Loucy (cell line): ENCODE results near the gene BMPER.

Experiments
- H2AFZ ChIP-seq: fragments of 200-600 bp; sonication (generic); 2 replicates; pipeline ENCODE4 v1.6.0; 2016; ENCODE audit warnings: antibody characterized with exemption, mild to moderate bottlenecking, low read length, moderate library complexity
- H3F3A ChIP-seq: fragments of 200-600 bp; 2 replicates; pipeline ENCODE4 v1.6.0; 2016; ENCODE audit warnings: antibody characterized with exemption, low read depth, mild to moderate bottlenecking
- H3K27me3 ChIP-seq: fragments of 200-600 bp; sonication (generic); 2 replicates; pipeline ENCODE4 v1.6.1; 2014; ENCODE audit warnings: low read length, mild to moderate bottlenecking; ENCODE audit not compliant: insufficient read depth, poor library complexity, severe bottlenecking
- H3K36me3 ChIP-seq: fragments of 200-600 bp; sonication (generic); 2 replicates; pipeline ENCODE4 v1.6.1; 2016; ENCODE audit warnings: low read length; ENCODE audit not compliant: insufficient read depth
- H3K4me1 ChIP-seq: fragments of 200-600 bp; sonication (generic); 2 replicates; pipeline ENCODE4 v1.5.1; 2014; ENCODE audit warnings: low read length, mild to moderate bottlenecking; ENCODE audit not compliant: insufficient read depth, poor library complexity, severe bottlenecking
- H3K4me2 ChIP-seq: fragments of 200-600 bp; sonication (generic); 2 replicates; pipeline ENCODE4 v1.6.0; 2014; ENCODE audit warnings: antibody characterized with exemption, low read length, low read depth, mild to moderate bottlenecking; ENCODE audit not compliant: poor library complexity, severe bottlenecking
- H3K4me3 ChIP-seq: fragments of 200-600 bp; sonication (generic); 2 replicates; pipeline ENCODE4 v1.5.1; 2014; ENCODE audit warnings: low read length, mild to moderate bottlenecking, mixed read lengths; ENCODE audit not compliant: poor library complexity, severe bottlenecking
- H3K79me2 ChIP-seq: fragments of 200-600 bp; sonication (generic); 2 replicates; pipeline ENCODE4 v1.6.1; 2014; ENCODE audit warnings: low read length; ENCODE audit not compliant: insufficient read depth
- H3K9ac ChIP-seq: fragments of 200-600 bp; sonication (generic); 2 replicates; pipeline ENCODE4 v1.6.0; 2014; ENCODE audit warnings: mild to moderate bottlenecking, low read depth, low read length, moderate library complexity; ENCODE audit not compliant: poor library complexity, severe bottlenecking
- H3K9me2 ChIP-seq: fragments of 200-600 bp; sonication (generic); replicated peaks from 2 replicates; pipeline ENCODE4 v1.6.1; 2016; ENCODE audit warnings: low read depth, low read length, mixed read lengths
- H3K9me3 ChIP-seq: fragments of 200-600 bp; sonication (generic); 2 replicates; pipeline ENCODE4 v1.6.1; 2014; ENCODE audit warnings: mild to moderate bottlenecking, antibody characterized with exemption, low read length, low read depth; ENCODE audit not compliant: insufficient read depth
- H4K20me1 ChIP-seq: fragments of 200-600 bp; sonication (generic); 2 replicates; pipeline ENCODE4 v1.6.0; 2014; ENCODE audit warnings: antibody characterized with exemption, low read length, mild to moderate bottlenecking; ENCODE audit not compliant: insufficient read depth, poor library complexity, severe bottlenecking
- EZH2phosphoT487 ChIP-seq: fragments of 200-600 bp; IDR thresholded peaks from 2 replicates; pipeline ENCODE4 v1.6.1; 2018; ENCODE audit warnings: antibody characterized with exemption, mild to moderate bottlenecking, moderate library complexity, borderline replicate concordance
- TF ChIP-seq, protein P1 (sequence below): fragments of 200-600 bp; sonication (generic); conservative IDR thresholded peaks from 2 replicates; pipeline ENCODE4 v1.5.1; 2014; ENCODE audit warnings: mild to moderate bottlenecking, antibody characterized with exemption, low read length

Gene BMPER

DNA sequence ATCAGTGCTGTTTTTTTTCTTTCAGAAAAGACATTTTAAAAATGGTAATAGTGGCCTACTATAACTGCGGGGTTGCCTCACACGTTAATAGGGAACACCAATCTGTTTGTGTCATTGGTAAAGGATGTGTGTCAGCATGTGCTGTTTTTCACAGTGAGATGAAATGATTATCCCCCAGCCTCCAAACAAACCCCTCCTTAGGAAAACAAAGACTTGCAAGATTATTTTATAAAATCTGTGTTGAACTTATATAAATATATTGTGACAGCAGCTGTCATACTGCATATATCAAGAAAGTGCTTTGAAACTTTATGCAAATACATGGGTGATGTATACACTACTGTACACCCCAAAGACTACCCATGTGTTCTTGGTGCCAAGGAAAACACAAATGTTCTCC, 125.8 kb downstream of the BMPER start:
- H3K36me3 ChIP-seq, result no peaks in the 10 kb centered on the region
- H3K4me3 ChIP-seq, result no peak overlapping the region
- no peak overlapping the region for H3K9ac ChIP-seq
- H3K9me2 ChIP-seq, result no peaks in the 10 kb centered on the region
- H3K4me1 ChIP-seq, result no peaks in the 10 kb centered on the region
- H3K79me2 ChIP-seq, result no peaks in the 10 kb centered on the region
- no peaks in the 10 kb centered on the region for H3K27me3 ChIP-seq
- no peak overlapping the region for H3K4me2 ChIP-seq
- H2AFZ ChIP-seq, result no peak overlapping the region
- no peaks in the 10 kb centered on the region for H4K20me1 ChIP-seq
- H3K9me3 ChIP-seq, result no peaks in the 10 kb centered on the region
- TF ChIP-seq, protein P1, sequence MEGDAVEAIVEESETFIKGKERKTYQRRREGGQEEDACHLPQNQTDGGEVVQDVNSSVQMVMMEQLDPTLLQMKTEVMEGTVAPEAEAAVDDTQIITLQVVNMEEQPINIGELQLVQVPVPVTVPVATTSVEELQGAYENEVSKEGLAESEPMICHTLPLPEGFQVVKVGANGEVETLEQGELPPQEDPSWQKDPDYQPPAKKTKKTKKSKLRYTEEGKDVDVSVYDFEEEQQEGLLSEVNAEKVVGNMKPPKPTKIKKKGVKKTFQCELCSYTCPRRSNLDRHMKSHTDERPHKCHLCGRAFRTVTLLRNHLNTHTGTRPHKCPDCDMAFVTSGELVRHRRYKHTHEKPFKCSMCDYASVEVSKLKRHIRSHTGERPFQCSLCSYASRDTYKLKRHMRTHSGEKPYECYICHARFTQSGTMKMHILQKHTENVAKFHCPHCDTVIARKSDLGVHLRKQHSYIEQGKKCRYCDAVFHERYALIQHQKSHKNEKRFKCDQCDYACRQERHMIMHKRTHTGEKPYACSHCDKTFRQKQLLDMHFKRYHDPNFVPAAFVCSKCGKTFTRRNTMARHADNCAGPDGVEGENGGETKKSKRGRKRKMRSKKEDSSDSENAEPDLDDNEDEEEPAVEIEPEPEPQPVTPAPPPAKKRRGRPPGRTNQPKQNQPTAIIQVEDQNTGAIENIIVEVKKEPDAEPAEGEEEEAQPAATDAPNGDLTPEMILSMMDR, result no peak
- TF ChIP-seq EZH2phosphoT487, result no peak
- no peaks in the 10 kb centered on the region for H3F3A ChIP-seq

DNA sequence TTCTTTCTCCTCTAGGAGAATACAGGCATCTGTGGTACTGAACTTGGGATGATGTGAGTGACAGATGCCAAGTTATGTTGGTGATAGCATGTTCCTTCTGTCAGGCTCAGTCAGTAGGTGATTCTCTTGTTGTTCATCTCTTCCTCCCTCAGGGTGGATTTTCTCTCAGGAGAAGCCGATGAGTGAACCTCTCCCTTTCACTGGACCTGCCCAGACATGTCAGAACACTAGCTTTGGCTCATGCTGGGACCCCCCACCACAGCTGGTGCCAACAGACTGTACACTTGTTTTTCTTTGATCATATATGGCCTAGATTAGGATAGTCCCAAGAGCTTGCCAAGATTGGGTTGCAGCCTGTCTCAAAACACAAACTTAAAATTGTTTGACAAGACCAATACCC, 129.4 kb downstream of the BMPER start:
- Histone ChIP-seq H3K9me2 (no peaks in the 10 kb centered on the region), H3K4me1 (no peaks in the 10 kb centered on the region), H3F3A (no peaks in the 10 kb centered on the region), H3K4me2 (no peak overlapping the region), H3K4me3 (no peak overlapping the region), H2AFZ (no peak overlapping the region), H3K9ac (no peak overlapping the region), H3K36me3 (no peaks in the 10 kb centered on the region), H4K20me1 (no peaks in the 10 kb centered on the region), H3K27me3 (no peaks in the 10 kb centered on the region), H3K79me2 (no peaks in the 10 kb centered on the region), H3K9me3 (no peaks in the 10 kb centered on the region)
- TF ChIP-seq, protein P1, result no peak
- no peak for TF ChIP-seq EZH2phosphoT487

DNA sequence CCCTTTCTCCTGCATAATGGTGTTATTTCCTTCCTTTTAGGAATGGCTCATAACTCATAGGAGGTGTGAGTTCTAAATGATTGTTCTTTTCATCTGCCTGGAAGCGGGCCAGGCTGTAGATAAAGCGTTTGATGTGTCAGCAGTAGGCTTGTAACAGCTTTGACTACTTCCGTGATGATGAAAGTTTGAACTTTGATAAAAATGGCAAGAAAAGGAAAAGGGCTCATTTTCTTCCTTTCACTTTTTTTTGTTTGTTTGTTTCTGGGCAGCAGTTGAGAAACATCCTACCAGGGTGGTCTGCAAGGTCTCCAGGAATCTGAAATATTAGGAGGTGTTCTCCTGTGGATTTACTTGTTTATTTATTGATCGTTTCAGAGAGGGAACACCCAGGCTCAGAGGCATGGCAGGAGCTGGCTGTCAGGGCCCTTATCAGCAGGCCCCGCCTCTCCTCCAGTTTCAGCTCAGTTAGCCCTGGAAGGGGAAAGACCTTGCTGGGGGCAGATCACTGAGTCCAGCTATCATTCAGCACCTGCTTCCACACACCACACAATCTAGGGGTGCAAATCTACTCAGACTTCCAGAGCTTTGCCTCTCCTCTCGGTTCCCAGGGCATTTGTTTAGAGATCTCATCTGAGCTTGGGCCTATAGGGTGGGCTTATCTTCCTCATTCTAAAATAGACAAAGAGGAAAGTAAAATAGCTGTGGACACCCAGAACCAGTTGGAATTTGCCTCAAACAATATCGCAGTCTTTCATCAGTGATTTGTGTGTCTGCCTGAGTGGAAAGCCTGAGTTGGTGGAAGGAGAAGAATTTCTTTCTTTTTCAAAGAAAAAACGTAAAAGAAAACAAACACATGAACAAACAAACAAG, 130.9 kb downstream of the BMPER start:
- H4K20me1 ChIP-seq, result no peaks in the 10 kb centered on the region
- H3F3A ChIP-seq, result no peaks in the 10 kb centered on the region
- no peaks in the 10 kb centered on the region for H3K27me3 ChIP-seq
- H2AFZ ChIP-seq, result no peak overlapping the region
- no peak for TF ChIP-seq EZH2phosphoT487
- no peaks in the 10 kb centered on the region for H3K79me2 ChIP-seq
- H3K9me2 ChIP-seq, result no peaks in the 10 kb centered on the region
- no peak overlapping the region for H3K4me2 ChIP-seq
- no peaks in the 10 kb centered on the region for H3K4me1 ChIP-seq
- H3K4me3 ChIP-seq, result no peak overlapping the region
- no peaks in the 10 kb centered on the region for H3K9me3 ChIP-seq
- H3K9ac ChIP-seq, result no peak overlapping the region
- H3K36me3 ChIP-seq, result no peaks in the 10 kb centered on the region
